Stomach smooth muscle (tissue), 2 donors: ENCODE results near the gene ZKSCAN4.

Experiments used
- H3K27ac ChIP-seq: one replicate; pipeline ENCODE4 v1.7.0; 2013; ENCODE audit warnings: mild to moderate bottlenecking, low read length, inconsistent platforms
- H3K27me3 ChIP-seq, 2 donors: one replicate each; pipeline ENCODE4 v1.7.0; 2013; ENCODE audit warnings: low read length in 2 of 2; ENCODE audit not compliant: insufficient read depth in 2 of 2, control insufficient read depth in 1 of 2
- H3K36me3 ChIP-seq, 2 donors: one replicate each; pipeline ENCODE4 v1.7.0; 2013; ENCODE audit warnings: low read length in 2 of 2; ENCODE audit not compliant: control insufficient read depth in 2 of 2, insufficient read depth in 2 of 2
- H3K4me1 ChIP-seq: one replicate; pipeline ENCODE4 v1.7.0; 2013; ENCODE audit warnings: low read length; ENCODE audit not compliant: control insufficient read depth, insufficient read depth
- H3K4me3 ChIP-seq, 2 donors: one replicate each; pipeline ENCODE4 v1.7.0; 2013; ENCODE audit warnings: low read length in 2 of 2
- H3K9ac ChIP-seq, 2 donors: one replicate each; pipeline ENCODE4 v1.7.0; 2013; ENCODE audit warnings: low read length in 2 of 2, mild to moderate bottlenecking in 1 of 2
- H3K9me3 ChIP-seq, 2 donors: one replicate each; pipeline ENCODE4 v1.7.0; 2013; ENCODE audit warnings: low read length in 2 of 2; ENCODE audit not compliant: control insufficient read depth in 2 of 2
- donor health status: healthy.
- donor health status: Pancreatic carcinoma.

The ZKSCAN4 gene

DNA sequence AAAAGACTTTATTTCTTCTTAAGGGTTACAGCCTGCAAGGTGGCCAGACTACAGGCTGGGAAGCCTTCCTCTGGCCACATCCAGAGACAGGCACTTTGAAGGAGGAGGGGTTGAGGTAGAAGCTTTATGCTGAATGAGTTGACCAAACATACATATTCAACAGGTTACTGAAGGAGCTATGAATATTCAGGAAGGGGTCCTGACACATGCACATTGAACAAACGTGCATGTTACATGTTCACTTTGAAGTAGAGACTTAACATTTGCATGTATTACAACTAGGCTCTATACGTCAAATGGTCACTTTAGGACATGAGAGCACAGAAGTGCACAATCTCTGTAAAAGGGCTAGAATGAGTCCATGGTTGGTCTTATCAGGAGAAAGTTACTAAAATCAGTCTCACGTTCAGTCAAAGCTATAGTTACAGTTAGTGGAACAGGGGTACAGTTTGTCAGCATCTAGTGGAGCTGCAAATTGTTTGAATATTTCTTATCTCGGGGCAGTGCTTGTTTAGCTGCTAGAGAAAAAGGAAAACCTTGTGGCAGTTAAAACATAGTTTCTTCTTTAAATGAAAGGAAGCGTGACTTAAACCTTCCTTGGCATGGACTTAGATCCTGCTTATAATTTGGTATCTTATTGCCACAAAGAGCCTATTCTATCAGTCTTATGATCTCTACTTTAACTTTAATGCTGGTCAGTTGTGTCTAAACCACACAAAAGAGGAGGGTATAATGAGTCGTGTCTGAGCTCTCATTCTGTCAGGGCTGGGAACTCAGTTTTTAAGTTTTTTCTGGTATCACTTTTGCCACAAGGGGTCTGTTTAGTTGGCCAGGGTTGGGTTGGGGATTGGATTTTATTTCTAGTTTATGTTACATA is 31.6 kb downstream of the ZKSCAN4 start:
- Histone ChIP-seq H3K27me3 (peaks cover 7 to 13% of the 10 kb centered on the region in 2 donors), H3K36me3 (no peaks in the 10 kb centered on the region), H3K4me1 (peaks cover 4% of the 10 kb centered on the region), H3K27ac (no peak overlapping the region), H3K9me3 (no peaks in the 10 kb centered on the region), H3K4me3 (no peak overlapping the region), H3K9ac (no peak overlapping the region)

DNA sequence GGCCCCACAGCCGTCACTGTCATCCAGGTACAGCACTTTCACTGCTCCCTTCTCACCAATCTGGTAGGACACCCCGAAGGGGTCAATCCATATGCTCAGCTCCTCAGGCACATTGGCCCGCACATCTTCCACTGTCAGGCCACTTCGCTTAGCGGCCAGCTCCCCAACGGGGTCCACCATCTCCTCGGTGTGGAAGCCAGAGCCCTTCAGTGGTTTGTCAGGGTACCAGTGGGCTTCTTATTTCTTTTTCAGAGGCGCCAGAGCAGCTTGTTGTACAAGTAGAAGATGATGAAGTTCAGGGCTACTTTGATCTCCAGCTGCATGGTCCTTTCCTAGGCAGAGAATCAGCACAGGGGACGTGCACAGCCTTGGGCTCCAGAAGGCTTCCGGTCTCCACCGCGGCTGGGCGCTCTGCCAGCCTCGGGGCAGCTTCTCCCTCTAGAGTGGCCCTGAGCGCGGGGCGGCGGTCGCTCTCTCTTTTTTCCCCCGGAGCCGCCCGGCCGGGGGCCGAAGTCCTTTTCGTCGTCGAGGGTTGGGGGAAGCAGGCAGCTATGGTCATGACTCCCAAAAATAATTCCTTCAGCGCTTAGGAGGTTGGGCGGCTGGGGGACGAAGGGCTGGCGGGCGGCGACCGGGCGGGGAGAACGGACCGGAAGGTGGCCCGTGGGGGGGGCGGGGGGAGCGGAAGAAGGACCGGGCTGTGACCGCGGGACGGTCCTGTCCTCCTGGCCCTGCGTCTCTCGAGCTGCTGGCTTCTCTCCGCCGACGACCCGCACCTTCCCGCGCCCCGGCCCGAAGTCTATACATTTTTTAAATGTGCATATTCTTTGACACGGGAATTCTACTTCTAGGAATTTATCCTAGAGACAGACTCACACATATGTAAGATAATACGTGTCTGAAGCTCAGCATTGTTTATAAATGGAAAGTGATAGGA is 33.5 kb downstream of the ZKSCAN4 start:
- Histone ChIP-seq H3K4me3 (peak overlapping the region; percentile 78 to 81), H3K4me1 (peaks cover 4% of the 10 kb centered on the region), H3K36me3 (no peaks in the 10 kb centered on the region), H3K27ac (no peak overlapping the region), H3K9ac (peak overlapping the region; percentile 60 to 68), H3K27me3 (peaks cover 15 to 26% of the 10 kb centered on the region in 2 donors), H3K9me3 (no peaks in the 10 kb centered on the region)

DNA sequence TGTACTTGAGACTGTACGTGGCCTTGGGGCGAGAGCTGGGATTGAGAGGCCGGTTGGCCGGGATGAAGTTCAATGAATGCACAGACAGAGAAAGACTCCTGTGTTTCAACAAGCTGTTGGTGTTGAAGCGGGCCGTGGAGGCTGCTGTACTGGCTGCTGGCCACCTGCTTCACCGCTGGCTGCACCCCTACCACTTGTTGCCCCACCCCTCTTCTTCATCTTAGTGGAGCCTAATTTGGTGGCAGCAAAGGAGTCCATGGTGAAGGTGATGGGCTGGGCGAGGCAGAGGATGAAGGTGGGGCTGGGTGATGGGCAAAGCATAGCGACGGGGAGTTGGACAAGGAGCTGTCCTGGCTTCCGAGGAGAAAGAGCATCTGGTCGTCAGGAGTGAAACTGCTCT is 34.2 kb downstream of the ZKSCAN4 start:
- H3K27ac ChIP-seq = no peak overlapping the region
- peaks cover 19 to 33% of the 10 kb centered on the region in 2 donors for H3K27me3 ChIP-seq
- no peaks in the 10 kb centered on the region for H3K36me3 ChIP-seq
- peaks cover 4% of the 10 kb centered on the region for H3K4me1 ChIP-seq
- peak overlapping the region; percentile 78 to 81 for H3K4me3 ChIP-seq
- H3K9me3 ChIP-seq = no peaks in the 10 kb centered on the region
- no peak overlapping the region for H3K9ac ChIP-seq

DNA sequence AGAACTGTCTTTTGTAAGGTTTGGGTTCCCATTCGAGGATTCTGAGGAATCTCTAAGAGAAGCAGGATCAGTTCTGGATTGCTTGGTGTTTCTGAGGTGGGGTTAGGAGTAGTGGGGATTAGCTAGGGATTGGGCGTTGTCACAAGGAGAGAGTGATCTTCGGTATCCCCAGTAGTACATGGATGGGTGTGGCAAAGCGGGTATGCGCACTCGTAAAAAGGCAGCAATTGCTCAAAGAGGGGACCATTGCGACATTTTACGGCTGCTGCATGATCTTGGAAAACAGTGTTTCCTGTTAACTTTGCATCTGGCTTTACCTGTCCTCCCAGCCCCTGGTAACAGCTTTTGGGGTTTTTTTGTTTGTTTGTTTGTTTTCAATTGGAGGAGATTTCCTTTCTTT is 36.6 kb downstream of the ZKSCAN4 start:
- Histone ChIP-seq H3K4me1 (peaks cover 4% of the 10 kb centered on the region), H3K4me3 (no peak overlapping the region), H3K27me3 (peaks cover 35 to 46% of the 10 kb centered on the region in 2 donors)

DNA sequence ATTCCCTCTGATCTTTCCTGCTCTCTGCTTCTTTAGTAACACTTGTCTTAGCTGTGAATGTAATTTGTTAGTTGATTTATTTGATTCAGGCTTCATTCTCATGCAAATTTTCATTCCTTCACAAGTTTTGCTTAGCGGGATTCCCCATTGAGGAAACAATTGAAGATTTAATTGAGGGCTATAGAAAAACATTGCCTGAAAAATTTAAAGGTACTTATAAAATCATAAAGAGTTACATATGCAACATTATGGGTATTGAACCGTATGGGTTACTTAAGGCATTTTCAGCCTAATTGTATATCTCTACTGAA is 38.9 kb downstream of the ZKSCAN4 start:
- Histone ChIP-seq H3K9me3 (no peaks in the 10 kb centered on the region), H3K27me3 (peaks cover 51 to 65% of the 10 kb centered on the region in 2 donors), H3K27ac (no peak overlapping the region), H3K9ac (no peak overlapping the region), H3K36me3 (no peaks in the 10 kb centered on the region), H3K4me3 (no peak overlapping the region), H3K4me1 (peaks cover 2% of the 10 kb centered on the region)

More for the DNA sequence above, 36.6 kb downstream of the ZKSCAN4 start:
- H3K27ac ChIP-seq = no peak overlapping the region
- no peaks in the 10 kb centered on the region for H3K36me3 ChIP-seq
- no peaks in the 10 kb centered on the region for H3K9me3 ChIP-seq
- H3K9ac ChIP-seq = no peak overlapping the region

DNA sequence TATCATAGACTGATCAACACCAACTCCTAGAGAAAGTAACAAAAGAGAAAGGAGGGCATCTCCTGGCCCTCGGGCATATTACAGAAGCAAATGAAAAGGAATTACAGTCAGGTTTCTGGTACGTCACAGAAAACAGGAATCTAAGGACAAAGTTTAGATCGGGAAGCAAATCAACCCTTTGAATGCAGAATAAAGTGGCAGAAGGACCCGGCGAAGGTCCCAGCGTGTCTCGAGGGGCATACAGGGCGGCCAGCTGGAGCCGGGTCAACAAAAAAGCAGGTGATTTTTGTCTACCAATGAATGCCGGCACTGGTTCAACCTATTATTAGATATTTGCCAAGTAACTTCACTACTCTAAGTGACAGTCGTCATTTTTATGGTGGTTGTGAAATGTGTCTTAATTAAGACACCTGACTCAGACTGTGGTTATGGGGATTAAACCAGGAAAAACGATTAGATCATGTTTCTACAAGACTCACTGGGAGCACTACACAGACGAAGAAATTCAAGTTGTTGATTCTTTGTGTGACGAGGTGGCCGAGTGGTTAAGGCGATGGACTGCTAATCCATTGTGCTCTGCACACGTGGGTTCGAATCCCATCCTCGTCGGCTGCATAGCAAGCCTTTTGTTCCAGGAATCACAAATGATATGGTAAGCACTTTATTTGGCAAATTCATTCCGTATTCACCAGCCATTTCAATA is 39.4 kb downstream of the ZKSCAN4 start:
- no peak overlapping the region for H3K9ac ChIP-seq
- peaks cover 57 to 70% of the 10 kb centered on the region in 2 donors for H3K27me3 ChIP-seq
- H3K27ac ChIP-seq = no peak overlapping the region
- H3K9me3 ChIP-seq = no peaks in the 10 kb centered on the region
- peak overlapping the region in 1 of 2 donors; percentile 3 for H3K4me3 ChIP-seq
- H3K36me3 ChIP-seq = no peaks in the 10 kb centered on the region
- peaks cover 5% of the 10 kb centered on the region for H3K4me1 ChIP-seq

DNA sequence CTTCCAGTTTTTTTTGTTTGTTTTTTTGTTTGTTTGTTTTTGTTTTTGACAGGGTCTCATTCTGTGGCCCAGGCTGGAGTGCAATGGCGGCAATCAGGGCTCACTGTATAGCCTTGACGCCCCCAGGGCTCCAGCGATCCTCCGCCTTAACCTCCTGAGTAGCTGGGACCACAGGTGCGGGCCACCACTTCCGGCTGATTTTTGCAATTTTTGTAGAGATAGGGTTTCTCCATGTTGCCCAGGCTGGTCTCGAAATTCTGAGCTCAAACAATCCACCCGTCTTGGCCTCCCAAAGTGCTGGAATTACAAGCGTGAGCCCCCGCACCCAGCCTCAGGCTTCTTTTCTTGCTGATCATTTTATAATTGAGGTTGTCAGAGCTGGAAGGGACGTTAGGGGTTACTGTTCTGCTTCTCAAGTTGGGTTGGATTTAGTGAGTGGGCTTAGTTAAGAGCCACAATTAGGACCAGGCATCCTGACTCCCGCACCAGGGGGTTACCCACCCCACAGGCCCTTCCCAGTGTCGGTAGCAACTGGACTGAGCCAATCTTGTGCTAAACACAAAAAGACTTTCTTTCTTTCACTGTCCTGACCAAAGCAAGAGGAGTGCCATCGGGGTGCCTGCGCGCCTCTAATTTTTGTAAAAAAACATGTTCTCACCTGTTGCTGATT is 40.1 kb downstream of the ZKSCAN4 start:
- peaks cover 5% of the 10 kb centered on the region for H3K4me1 ChIP-seq
- no peak overlapping the region for H3K27ac ChIP-seq
- peaks cover 0 to 2% of the 10 kb centered on the region in 2 donors for H3K9me3 ChIP-seq
- no peaks in the 10 kb centered on the region for H3K36me3 ChIP-seq
- no peak overlapping the region for H3K9ac ChIP-seq
- H3K27me3 ChIP-seq = peaks cover 63 to 77% of the 10 kb centered on the region in 2 donors
- H3K4me3 ChIP-seq = no peak overlapping the region

DNA sequence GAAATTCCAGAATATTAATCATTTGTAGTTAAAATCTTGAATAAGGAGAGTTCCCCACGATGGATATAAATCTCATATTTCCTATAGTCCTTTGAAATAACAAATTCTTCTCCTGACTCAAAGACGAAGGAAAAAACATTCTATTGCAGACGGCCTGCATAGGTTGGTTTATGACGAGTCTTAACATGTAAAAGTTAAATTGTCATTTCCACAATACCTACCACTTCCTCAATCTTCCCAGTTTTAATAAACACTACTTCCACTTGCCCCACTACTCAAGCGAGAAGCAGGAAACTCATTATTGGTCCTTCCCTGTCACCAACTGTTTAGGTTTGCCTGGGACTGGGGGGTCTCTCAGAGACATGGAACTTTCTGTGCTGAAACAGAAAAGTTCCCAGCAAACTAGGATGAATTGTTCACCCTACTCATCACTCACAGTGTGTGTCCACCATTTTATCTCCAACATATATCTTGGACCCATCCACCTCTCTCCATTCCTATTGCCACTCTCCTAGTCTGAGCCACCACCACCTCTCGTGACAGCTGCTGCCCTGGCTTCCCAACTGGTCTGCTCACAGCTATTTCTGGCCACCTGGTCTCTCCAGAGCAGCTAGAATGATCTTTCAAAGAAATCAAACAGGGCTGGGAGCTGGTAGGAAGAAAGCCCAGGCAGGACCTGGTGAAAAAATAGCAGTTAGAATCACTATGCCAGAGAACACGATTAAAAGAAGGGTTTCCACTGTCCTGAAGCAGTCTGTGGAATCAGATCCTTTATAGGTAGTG is 42.1 kb downstream of the ZKSCAN4 start:
- H3K4me3 ChIP-seq = no peak overlapping the region
- H3K27me3 ChIP-seq = peaks cover 57 to 79% of the 10 kb centered on the region in 2 donors
- peaks cover 0 to 4% of the 10 kb centered on the region in 2 donors for H3K9me3 ChIP-seq
- no peak overlapping the region for H3K9ac ChIP-seq
- no peak overlapping the region for H3K27ac ChIP-seq
- H3K4me1 ChIP-seq = peaks cover 5% of the 10 kb centered on the region
- no peaks in the 10 kb centered on the region for H3K36me3 ChIP-seq

DNA sequence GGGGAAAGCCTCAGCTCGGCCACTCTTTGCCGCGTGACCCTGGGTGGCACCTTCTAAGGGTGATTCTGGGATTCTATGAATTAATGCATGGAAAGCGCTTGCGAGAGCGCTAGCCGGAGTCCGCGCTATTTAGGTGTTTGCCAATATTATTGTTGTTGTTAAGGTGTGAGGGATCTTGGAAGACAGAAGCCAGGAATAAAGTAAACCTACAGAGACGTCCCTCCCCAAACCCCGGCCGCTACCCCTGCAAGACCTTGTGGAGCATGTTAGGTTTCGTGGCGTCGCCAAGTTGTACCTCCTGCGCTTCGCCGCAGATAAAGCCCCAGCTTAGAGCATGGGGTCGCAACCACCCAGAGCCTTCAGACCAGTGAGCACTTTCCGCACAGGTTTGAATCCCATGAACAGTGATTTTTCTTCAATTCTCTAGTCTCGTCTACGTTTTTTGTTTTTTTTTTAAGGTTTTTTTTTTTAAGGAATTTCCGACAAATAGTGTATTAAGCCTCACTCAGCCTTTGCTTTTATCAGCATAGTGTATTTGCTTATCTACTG is 43.9 kb downstream of the ZKSCAN4 start:
- peak overlapping the region in 1 of 2 donors; percentile 54 for H3K4me3 ChIP-seq
- H3K27ac ChIP-seq = no peak overlapping the region
- H3K27me3 ChIP-seq = peaks cover 54 to 69% of the 10 kb centered on the region in 2 donors
- peaks cover 5% of the 10 kb centered on the region for H3K4me1 ChIP-seq
- H3K36me3 ChIP-seq = no peaks in the 10 kb centered on the region
- H3K9ac ChIP-seq = no peak overlapping the region
- H3K9me3 ChIP-seq = peaks cover 2 to 7% of the 10 kb centered on the region in 2 donors
